ENCODE data around the gene FAM234B.

GRCh38 chr12:13045816-13046215 lies 1.6 kb downstream of the FAM234B start:
- TF ChIP-seq CTCF (IDR thresholded peaks at IDR 0.05; ENCODE audit: low read depth, low read length), result no peak
- no peak for TF ChIP-seq POLR2A (IDR thresholded peaks at IDR 0.05; ENCODE audit: extremely low read depth, insufficient read length)
- no peak for TF ChIP-seq MYC (IDR thresholded peaks at IDR 0.05; ENCODE audit: low read depth, low read length)
- TF ChIP-seq, protein P1, sequence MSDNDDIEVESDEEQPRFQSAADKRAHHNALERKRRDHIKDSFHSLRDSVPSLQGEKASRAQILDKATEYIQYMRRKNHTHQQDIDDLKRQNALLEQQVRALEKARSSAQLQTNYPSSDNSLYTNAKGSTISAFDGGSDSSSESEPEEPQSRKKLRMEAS (IDR thresholded peaks at IDR 0.05; ENCODE audit: low read depth, low read length), result no peak

Measured in NB4 (cell line).